CD4-positive, alpha-beta T cell treated with Interleukin-4 for 1 hour (primary cell): ENCODE data around the gene SACS.
"Not testable (repeated sequence)": the region's sequence is repeated elsewhere in the genome, so short reads cannot be mapped to it uniquely, and the experiment has no call there.

Experiments used
- DNase-seq, 2 donors: peaks; one replicate each; pipeline ENCODE4 v3.0.0-alpha.2; 2020 to 2022

SACS gene

DNA sequence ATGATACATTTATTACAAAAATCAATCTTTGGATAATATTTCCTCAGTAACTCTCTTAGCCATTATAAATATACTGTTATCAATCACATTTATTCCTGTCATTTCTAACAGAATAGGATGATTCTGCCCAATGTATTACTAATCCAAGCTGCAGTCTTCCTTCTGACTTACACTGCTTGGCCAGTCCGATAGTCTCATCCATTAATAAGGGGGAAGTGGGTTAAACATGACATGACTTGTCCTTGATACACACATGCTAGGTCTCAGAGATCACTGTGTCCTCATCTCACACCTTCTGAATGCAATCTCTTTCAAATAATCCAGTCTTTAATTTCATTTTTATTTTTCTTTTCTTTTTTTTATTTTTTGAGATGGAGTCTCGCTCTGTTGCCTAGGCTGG is 18.8 kb downstream of the SACS start:
- DNase-seq, result no peak

- no peak for DNase-seq
Measured at GRCh38 chr13:23411706-23412105, 21.8 kb downstream of the SACS start.

GRCh38 chr13:23411220-23411619 is 22.3 kb downstream of the SACS start:
- no peak for DNase-seq

DNA sequence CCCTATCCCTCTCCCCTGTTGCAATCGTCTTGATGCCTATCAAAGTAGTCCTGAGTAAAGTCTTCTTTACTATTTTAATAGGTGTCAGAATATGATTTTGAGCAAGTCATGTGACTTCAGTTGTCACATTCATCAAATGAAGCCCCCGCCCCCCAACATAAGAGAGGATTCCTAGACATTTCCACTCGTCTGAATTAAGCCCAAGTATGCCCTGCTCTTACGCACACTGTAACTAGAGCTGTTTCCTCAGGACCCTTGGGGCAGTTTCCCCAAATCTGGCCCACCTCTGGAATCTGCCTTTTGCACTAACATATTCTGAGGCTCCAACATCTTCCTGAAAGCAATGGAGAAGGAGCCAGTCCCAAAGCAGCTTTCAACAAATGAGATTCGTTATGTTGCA is 25.5 kb downstream of the SACS start:
- DNase-seq, result no peak

GRCh38 chr13:23401156-23401555 is 32.3 kb downstream of the SACS start:
- not testable (repeated sequence) for DNase-seq

DNA sequence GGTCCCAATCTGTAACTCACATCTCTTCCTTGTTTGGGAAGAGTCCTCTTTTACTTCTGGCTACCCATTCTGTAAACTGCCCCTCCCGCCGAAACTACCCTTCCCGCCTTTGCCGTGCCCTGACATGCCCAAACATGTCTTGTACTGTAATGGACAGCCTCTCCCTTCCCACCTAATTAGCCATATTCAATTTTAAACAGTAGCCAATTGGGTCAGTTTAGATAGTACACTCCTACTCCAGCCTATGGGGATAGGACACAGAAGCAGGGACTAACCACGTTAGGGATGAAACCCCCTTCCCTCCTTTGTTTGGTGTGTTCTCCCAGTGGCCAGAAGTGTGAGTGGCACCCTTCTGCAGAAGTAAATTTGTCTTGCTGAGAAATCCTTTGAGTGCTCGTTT is 34.2 kb downstream of the SACS start:
- DNase-seq, result no peak

DNA sequence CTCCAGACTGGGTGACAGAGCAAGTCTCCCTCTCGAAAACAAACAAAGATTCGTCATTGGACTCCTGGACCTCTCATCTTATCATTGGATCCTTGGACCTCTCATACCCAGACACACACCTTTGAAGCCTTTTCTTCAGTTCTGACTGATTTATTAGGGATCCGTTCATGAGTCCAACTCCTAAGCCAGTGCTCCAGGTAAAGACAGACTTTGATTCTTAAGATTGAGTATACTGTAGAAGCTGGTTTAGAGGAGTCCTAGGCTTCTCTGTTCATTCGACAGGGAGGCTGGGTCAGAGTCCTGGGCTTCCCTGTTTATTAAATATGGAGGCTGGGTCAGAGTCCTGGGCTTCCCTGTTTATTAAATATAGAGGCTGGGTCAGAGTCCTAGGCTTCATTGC is 38.7 kb downstream of the SACS start:
- no peak for DNase-seq

DNA sequence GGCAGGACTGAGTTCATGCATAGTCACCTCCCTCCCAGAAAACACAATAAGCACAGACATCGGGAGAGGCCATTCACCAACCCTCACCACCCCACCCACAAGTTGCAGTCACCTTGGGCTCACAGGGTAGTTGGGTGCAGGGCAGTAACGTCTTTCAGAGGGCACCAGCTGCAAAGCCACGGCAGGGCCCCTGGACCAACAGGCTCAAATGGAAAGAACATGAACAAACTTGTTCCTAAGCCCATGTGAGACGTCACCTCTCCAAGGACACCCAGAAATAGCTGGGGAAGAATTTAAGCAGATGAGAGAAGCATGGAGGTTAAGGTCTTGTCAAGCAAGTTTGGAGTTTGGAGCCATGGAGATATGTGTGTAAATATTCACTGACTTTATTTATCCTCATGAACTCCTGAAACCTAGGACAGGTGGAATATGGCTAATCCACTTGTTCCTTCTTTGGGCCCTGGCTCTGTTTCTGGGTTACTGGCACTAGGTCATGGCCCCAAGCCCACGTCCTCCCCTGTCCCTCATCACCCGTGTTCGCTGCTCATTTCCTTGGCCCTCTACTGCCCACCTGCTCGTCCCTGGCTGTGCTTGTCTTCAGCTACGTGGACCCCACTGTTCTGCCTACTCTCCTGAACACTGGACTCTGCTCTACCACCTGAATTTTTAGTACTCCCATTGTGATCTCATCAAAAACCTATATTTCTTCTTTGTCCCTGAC is 40.4 kb downstream of the SACS start:
- DNase-seq, result no peak

DNA sequence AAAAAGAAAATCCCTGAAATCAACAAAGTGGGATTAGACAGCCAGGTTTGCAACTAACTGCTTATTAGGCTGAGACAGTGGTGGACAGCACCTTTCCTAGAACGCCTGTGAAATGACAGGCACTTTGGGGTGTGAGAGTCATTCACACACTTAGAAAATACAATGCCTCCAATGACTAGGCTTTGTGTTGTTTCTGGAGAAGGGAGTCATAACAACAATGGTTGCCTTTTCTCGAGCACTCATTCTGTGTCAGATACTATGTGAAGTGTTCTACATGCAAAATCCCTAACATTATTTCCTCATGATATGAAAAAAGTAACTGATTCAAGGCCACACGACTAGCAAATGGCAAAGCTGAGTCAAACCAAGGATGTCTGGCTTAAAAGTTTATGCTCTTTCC is 41.2 kb downstream of the SACS start:
- no peak for DNase-seq

GRCh38 chr13:23391752-23392151 is 41.8 kb downstream of the SACS start:
- no peak for DNase-seq

- DNase-seq, result no peak
Measured at GRCh38 chr13:23386533-23386932, 47.0 kb downstream of the SACS start.

DNA sequence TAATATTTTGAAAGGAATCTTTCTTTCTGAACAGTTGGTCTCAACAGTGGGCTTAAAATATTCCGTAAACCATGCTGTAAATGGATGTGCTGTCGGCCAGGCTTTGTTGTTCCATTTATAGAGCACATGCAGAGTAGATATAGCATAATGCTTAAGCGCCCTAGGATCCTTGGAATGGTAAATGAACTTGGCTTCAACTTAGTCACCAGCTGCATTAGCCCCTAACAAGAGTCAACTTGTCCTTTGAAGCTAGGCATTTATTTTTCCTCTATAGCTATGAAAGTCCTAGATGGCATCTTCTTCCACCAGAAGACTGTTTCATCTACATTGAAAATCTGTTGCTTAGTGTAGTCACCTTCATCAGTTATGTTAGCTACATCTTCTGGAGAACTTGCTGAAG is 47.6 kb downstream of the SACS start:
- no peak for DNase-seq

DNA sequence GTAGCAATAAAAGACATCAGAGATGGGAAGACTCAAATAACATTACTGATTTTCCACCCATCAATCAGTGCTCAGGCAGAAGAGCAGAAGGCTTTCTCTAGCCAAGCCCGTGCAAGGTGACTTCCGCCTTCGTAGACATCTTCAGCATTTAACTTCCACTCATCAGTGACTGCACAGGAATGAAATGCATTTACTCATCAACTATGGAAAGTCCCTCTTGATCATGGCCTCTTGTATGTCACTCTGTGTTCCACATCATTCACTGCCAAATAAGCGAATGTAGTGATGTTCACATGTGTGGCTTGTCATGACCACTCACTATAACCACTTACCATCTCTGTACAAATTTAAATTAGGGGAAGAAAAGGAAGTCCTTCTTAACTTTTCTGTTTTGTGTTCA is 49.4 kb downstream of the SACS start:
- DNase-seq, result peak; percentile 8 to 48

DNA sequence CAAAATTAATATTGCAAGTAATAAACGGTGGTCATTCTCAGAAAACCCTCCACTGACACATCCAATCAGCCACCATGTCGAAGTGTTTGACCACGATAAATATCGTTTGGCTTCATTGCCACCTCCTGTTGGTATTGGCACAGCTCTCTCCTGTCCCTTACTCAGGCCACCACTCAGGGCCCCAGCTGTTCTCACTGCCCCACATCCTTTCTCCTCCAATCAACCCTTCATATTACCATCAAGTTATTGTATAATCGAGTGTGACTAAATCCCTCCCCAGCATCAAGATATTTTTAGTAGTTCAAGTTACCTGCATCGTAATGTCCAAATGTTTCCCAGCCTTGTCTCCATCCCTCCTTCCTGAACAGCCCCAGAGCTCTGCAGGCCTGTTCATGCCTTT is 50.4 kb downstream of the SACS start:
- DNase-seq, result no peak

GRCh38 chr13:23381866-23382265 is 51.6 kb downstream of the SACS start:
- no peak for DNase-seq

- DNase-seq, result no peak
Measured at GRCh38 chr13:23380534-23380933, 53.0 kb downstream of the SACS start.

GRCh38 chr13:23377983-23378632 is 55.4 kb downstream of the SACS start:
- DNase-seq, result peak; percentile 63

DNA sequence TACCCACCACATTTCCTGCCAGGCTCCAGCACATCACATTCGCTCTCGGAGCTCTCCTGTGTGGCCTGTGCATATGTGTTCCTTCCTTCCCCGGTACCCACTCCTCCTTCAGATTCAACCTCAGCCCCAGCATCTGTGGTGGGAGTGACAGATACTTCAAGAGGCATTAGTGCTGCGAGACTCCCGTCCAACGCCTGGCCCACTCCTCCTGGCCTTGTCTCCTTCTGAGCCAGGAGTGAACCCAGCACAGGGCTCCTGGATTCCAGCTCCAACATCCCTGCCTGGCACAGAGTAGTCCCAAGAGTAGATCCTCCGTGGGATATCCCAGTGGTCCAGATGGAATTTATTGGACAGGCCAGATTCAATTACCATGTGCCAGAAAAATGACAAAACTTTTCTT is 55.9 kb downstream of the SACS start:
- no peak for DNase-seq

DNA sequence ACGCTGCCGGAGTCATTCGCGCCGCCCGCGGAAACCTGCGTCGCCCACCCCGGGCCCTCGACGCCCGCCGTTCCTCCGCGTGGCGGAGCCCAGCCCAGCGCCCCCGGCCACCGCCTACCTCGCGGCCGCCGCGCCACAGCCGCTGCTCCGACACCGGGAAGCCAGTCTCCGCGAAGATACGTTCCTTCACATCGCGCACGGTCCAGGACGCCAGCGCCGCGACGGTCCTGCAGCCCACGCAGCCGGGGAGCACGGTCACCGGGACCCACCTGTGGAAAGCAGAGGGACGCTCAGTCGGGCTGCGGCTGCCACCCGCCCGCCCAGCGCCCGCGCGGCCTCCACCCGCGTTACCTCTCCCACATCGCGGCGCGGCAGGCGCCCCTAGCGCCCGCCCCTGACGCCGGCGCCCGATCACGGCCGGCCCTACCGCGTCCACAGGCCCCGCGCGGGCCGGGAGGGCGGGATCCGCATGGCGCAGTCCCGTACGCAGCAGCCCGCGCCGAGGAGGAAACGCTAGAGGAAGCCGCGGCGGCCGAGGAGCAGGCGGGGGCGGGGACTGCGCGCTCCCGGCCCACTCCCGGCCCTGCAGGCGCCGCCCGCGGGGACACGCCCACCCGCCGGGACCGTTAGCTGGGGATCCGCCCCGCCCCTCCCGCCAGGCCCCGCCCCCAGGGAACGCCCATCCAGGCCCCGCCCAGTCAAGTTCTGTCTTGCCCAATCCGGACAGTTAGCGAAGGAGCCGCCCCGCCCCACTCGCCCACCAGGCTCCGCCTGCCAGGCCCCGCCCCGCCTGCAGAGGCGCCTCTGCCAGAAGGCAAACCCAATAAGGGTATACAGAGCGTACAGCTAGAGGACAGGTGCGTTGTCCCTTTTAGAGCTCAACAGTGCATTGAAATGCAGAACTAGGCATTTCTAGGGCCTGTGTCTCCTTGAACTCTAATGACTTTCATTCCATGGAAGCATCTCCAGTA is 58.2 kb downstream of the SACS start:
- DNase-seq, result peak; percentile 96 to 98

- no peak for DNase-seq
Measured at GRCh38 chr13:23372264-23372906, 61.1 kb downstream of the SACS start.

DNA sequence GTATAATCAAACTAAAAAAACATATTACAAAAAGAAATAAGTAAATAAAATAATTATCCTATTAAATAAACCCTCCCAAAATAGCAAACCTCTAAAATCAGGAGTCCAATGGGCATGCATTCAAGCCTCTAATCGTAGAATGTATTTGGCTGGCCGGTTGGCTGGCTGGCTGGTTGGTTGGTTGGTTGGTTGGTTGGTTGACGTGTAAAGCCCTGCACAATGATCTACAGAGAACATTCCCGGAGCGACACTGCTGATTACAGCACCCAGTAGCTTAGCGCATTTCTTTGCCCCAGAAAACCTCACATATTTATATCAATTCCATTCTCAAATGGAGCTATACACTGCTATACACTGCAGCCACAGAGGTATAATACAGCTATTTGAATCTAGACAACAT is 65.6 kb downstream of the SACS start:
- no peak for DNase-seq

DNA sequence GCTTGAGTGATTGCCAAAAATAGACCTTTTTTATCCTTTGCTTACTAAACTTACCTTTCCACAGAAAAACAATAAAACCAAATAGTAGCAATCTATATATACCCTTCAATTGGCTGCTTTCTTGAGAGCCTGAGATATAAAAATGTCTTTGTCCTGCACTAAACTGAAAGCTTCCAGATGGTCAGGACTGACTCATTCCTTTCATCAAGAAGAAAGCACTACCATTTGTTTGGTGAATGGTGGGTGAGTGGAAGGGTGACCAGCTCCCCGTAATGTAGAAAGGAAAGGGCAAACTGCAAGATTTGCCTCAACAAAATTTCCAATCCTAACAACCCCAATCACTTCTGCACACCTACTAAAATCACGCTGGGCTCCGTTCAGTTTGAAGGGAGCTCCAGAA is 67.8 kb downstream of the SACS start:
- no peak for DNase-seq

DNA sequence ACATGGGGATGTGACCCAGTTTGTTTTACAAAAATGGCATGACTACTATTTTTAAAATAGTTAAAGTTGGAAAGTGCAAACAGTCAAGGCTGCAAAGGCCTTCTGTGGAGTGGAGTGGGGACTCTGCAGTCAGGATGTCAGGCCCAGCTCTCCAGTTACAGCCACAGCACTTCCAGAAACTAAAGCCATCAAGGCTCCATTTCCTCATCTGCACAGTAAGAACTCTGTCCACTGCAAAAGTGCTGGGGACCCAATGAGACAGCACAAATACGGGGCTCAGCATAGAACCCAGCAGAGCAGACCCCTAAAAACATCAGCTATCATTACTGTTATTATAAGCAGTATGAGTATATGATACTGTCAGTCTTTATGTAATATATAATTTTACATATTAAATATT is 73.6 kb downstream of the SACS start:
- DNase-seq, result no peak
